ENCODE results near the gene PODNL1.

DNA sequence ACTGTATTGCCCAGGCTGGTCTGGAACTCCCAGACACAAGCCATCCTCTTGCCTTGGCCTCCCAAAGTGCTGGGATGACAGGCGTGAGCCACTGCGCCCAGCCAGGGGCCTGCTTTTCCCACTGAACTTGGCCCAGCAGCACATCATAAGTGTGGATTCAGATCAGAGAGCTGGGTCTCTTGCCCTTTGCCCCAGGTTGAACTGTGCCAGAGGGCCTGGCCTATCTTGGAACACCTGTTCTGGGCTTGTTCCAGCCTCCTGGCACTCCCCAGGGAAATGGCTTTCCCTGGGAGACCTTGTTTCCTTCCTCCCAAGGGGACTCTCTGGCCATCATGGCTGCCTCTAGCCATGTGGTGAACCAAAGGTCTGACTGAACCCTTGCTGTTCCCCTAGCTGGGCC, 28.8 kb downstream of the PODNL1 start:
- TF ChIP-seq, protein P1, sequence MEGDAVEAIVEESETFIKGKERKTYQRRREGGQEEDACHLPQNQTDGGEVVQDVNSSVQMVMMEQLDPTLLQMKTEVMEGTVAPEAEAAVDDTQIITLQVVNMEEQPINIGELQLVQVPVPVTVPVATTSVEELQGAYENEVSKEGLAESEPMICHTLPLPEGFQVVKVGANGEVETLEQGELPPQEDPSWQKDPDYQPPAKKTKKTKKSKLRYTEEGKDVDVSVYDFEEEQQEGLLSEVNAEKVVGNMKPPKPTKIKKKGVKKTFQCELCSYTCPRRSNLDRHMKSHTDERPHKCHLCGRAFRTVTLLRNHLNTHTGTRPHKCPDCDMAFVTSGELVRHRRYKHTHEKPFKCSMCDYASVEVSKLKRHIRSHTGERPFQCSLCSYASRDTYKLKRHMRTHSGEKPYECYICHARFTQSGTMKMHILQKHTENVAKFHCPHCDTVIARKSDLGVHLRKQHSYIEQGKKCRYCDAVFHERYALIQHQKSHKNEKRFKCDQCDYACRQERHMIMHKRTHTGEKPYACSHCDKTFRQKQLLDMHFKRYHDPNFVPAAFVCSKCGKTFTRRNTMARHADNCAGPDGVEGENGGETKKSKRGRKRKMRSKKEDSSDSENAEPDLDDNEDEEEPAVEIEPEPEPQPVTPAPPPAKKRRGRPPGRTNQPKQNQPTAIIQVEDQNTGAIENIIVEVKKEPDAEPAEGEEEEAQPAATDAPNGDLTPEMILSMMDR (IDR thresholded peaks at IDR 0.05; ENCODE audit: poor library complexity), result no peak
- TF ChIP-seq EZH2 (IDR thresholded peaks at IDR 0.05; ENCODE audit: borderline replicate concordance) (no peak), EZH2phosphoT487 (IDR thresholded peaks at IDR 0.05; ENCODE audit: low read depth, severe bottlenecking, unreplicated experiment) (no peak)
